WI38 (cell line): ENCODE results near the gene SRP14.

Experiments used
- H3K4me3 ChIP-seq: 2 replicates; pipeline ENCODE4 v1.5.1; 2011; ENCODE audit warnings: low read depth, mild to moderate bottlenecking, control low read depth, low read length
- TF ChIP-seq, protein P1 (sequence below): IDR thresholded peaks from 2 replicates; pipeline ENCODE4 v1.5.1; 2012; ENCODE audit warnings: low read depth, mild to moderate bottlenecking, control low read depth, low read length

SRP14 gene

GRCh38 chr15:40058476-40059140 is 19.6 kb upstream of the SRP14 start:
- TF ChIP-seq, protein P1, sequence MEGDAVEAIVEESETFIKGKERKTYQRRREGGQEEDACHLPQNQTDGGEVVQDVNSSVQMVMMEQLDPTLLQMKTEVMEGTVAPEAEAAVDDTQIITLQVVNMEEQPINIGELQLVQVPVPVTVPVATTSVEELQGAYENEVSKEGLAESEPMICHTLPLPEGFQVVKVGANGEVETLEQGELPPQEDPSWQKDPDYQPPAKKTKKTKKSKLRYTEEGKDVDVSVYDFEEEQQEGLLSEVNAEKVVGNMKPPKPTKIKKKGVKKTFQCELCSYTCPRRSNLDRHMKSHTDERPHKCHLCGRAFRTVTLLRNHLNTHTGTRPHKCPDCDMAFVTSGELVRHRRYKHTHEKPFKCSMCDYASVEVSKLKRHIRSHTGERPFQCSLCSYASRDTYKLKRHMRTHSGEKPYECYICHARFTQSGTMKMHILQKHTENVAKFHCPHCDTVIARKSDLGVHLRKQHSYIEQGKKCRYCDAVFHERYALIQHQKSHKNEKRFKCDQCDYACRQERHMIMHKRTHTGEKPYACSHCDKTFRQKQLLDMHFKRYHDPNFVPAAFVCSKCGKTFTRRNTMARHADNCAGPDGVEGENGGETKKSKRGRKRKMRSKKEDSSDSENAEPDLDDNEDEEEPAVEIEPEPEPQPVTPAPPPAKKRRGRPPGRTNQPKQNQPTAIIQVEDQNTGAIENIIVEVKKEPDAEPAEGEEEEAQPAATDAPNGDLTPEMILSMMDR: no peak
- H3K4me3 ChIP-seq: no peak overlapping the region

DNA sequence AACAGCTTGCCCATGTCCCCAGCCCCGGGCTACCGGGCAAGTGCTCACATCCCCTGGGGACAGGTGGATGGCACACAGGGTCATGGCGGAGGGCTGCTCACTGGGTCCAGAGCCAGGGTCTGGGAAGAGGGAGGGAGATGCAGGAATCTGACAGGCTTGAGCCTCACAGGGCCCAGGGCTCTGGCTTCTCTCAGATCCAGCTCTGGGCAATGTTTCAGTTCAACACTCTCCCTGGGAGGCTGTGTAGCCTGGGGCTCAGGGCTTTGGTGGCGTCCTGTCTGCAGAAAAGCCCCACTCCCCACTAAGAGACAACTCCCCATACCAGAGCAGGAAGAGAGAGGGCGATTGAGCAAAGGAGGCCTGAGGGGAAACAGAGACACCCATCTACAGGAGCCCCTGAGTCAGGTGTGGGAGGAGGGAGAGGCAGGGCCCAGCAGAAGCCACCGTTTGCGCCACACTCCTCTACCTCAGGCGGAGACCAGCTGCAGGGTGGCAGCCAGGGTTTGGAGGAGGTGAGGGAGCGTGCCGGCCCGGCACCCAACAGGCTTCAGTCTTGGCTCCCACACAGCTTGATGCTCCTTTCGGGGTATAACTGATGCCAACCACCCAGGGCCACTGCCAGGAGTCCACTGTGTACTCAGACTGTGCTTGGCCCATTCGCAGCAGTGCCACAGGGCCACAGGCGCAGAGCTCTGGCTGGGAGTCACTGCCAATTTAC is 16.8 kb upstream of the SRP14 start:
- H3K4me3 ChIP-seq: no peak overlapping the region

DNA sequence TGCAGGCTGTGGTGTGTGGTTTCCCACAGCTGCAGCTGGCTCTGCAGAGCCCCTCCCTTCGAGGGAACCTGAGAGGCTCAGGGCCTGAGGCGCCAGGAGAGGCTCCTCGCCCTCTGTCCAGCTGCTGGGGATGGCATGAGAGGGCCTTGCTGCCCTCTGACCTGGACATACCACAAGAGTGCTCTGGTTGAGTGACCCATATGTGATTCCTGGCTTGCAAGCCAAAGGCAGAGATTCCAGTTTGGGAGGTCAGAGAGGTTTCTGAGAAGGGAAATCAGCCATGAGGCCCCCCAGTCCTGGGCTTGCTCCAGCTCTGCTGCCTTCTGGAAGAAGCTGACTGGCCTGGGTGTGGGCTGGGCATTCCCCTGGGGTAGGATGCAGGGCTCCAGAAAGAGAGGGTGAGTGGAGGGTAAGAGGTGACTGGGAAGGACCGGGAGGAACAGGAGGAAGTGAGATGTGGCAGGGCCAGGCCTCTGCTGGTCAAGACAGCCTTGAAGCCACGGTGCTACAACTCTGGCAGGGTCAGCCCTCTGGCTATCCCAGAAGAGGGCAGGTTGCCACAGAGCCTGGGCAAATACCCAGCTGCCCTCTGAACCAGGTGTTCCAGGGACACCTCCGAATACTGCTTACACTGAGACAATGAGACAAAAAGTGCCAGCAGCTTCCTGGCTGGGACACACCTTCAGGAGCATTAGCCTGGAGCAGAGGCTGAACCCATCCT is 16.0 kb upstream of the SRP14 start:
- TF ChIP-seq, protein P1: no peak
- H3K4me3 ChIP-seq: no peak overlapping the region

More for the DNA sequence above, 16.8 kb upstream of the SRP14 start:
- TF ChIP-seq, protein P1: no peak

DNA sequence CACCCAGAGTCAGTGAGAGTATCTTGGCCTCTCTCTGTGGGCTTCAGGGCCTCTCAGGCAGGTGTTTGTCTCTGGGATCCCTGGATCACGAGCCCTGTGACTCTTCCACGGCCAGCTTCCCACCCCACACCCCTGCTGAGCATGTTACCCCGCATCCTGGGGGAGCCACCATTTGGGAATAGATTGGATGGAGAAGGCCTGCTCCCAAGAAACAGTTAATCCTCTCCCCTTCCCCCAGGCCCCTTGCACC is 15.5 kb upstream of the SRP14 start:
- H3K4me3 ChIP-seq: no peak overlapping the region
- TF ChIP-seq, protein P1: no peak

DNA sequence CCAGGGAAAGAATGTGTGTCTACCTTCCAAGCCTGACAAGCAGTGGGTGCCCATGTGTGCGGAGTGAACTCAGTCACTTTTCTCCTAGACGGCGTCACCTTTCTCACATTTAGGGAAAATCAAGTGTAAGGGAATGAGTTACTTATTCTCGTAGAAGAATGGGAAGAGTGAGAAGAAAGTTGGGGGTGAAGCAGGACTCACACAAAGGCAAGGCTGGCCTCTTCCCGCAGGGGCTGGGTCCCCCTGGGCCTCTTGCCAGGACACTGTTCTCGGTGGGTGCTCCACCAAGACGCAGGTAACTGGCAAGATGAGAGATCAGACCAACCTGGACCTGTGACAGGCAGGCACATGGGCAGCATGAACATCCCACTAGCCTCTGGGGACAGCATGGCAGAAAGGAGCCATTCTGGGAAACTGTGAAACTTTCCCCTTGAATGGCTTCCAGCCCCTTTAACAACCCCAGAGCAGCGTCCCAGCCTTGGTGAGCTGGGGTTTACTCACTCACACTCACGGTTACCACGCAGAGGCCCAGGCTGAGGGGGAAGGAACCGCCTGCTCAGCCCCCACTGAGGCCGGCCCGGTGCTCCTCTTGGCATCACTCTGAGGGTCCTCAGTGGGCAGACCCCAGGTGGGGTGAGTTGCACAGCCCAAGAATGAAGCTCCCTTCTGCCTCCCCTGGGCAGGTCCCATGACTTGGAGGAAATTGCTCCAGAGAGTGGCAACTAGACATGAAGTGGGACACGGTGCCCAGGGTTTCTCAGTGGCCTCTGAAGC is 15.0 kb upstream of the SRP14 start:
- TF ChIP-seq, protein P1: no peak

DNA sequence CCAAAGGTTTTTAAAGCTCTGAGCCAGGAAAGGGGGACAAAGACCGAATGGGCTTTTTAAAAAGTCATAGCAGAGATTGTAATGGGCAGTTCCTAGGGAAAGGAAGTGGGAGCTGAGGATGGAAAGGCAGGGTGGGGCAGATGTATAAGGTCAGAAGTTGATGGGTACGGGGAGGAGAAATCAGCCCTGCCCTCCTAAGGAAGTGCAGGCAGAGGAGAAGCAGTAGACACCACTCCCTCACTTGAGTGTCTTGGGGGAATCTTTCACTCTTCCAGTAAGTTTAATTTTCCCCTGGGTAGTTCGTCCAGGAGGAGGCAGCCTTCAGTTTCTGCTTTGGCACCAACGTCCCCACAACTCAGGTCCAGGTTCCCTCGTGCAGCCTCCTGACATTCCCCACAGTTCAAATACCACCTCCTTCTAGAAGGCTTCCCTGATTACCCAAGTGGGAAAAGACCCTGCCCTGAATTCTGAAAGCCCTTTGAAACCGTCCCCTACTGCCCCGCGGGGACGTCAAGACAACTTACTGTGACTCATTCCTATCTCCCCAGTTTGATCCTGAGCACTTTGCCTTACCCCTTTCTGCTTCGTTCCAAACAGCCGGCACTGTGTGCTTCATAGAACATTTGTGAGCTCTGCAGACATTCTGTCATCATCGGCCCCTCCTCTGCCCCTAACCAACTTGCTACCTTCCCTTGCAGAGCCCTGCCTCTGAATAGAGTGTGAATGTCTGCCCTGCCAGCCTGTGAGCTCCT is 14.3 kb upstream of the SRP14 start:
- TF ChIP-seq, protein P1: no peak
- no peak overlapping the region for H3K4me3 ChIP-seq

More for the DNA sequence above, 15.0 kb upstream of the SRP14 start:
- H3K4me3 ChIP-seq: no peak overlapping the region
